Endothelial cell of umbilical vein (primary cell): ENCODE results near the gene PDE4B. TPM values are rescaled to one million over a fixed set of nuclear protein-coding genes. Genes with fewer than 3 reads are reported as not detected.

ENCODE experiments used
- BruUV-seq: library from RNA; stranded (reverse); fragments of 400-500 nt; replicated peaks from 2 replicates; lab custom pipeline; 2021; lab: Mats Ljungman, UMichigan
- CTCF ChIA-PET: fragments of 300-600, 350-600 bp; sonication (Branson Sonifier 250); formaldehyde crosslinking; loops from one replicate; lab custom pipeline; 2021; ENCODE audit warnings: antibody characterized with exemption, inconsistent platforms; lab: Charles Lee
- POLR2A ChIA-PET: fragments of 300-600, 350-600 bp; sonication (Branson Sonifier 250); formaldehyde crosslinking; loops from one replicate; lab custom pipeline; 2021; ENCODE audit warnings: antibody characterized with exemption, inconsistent platforms; lab: Charles Lee
- DNase-seq: peaks from one replicate; pipeline ENCODE4 v3.0.0-alpha.2; 2011; ENCODE audit warnings: low read depth, low spot score
- FAIRE-seq: peaks from 2 replicates; lab custom pipeline; 2011; peaks lifted over from hg19 to GRCh38; lab: Jason Lieb, UNC
- H2AFZ ChIP-seq: 2 replicates; pipeline ENCODE4 v1.6.0; 2012; ENCODE audit warnings: low read depth, low read length, control low read depth, inconsistent platforms
- H3K27ac ChIP-seq: 2 replicates; pipeline ENCODE4 v1.5.1; 2011; ENCODE audit warnings: low read depth, mild to moderate bottlenecking, control low read depth, low read length, moderate library complexity; ENCODE audit not compliant: insufficient read depth
- H3K27me3 ChIP-seq, 2 experiments: 2 replicates each; pipeline versions ENCODE4 v1.6.0 to v1.6.1; 2011; ENCODE audit warnings: low read length in 2 of 2, mixed read lengths in 1 of 2; ENCODE audit not compliant: control insufficient read depth in 2 of 2, insufficient read depth in 2 of 2
- H3K36me3 ChIP-seq, 2 experiments: 2 replicates in 1 of 2; 3 replicates in 1 of 2; pipeline ENCODE4 v1.5.1; 2011; ENCODE audit warnings: low read length in 2 of 2, mild to moderate bottlenecking in 1 of 2, moderate library complexity in 1 of 2; ENCODE audit not compliant: control insufficient read depth in 2 of 2, insufficient read depth in 2 of 2; ENCODE audit errors: extremely low read depth in 1 of 2
- H3K4me1 ChIP-seq: 3 replicates; pipeline ENCODE4 v1.5.1; 2011; ENCODE audit warnings: mild to moderate bottlenecking, low read length; ENCODE audit not compliant: control insufficient read depth, insufficient read depth; ENCODE audit errors: extremely low read depth
- H3K4me2 ChIP-seq: 2 replicates; pipeline ENCODE4 v1.6.1; 2011; ENCODE audit warnings: low read length, control low read depth, mixed read lengths; ENCODE audit not compliant: insufficient read depth
- H3K4me3 ChIP-seq, 3 experiments: fragments of 200-600 bp in 1 of 3; sonication (generic), shearing (Covaris generic) in 1 of 3; replicated peaks in 1 of 3; 2 replicates each; pipeline ENCODE4 v1.5.1; 2011 to 2016; ENCODE audit warnings: control low read depth in 3 of 3, low read length in 3 of 3, mild to moderate bottlenecking in 2 of 3, inconsistent platforms in 1 of 3, low read depth in 1 of 3, moderate library complexity in 1 of 3; ENCODE audit not compliant: insufficient read depth in 1 of 3
- H3K79me2 ChIP-seq: 2 replicates; pipeline ENCODE4 v1.6.0; 2012; ENCODE audit warnings: low read length, inconsistent platforms; ENCODE audit not compliant: control insufficient read depth, insufficient read depth
- H3K9ac ChIP-seq: replicated peaks from 2 replicates; pipeline ENCODE3; 2011; ENCODE audit warnings: low read length, control low read depth; ENCODE audit not compliant: insufficient read depth; ENCODE audit errors: extremely low read depth
- H3K9me1 ChIP-seq: replicated peaks from 3 replicates; pipeline ENCODE4 v1.6.0; 2011; ENCODE audit warnings: mild to moderate bottlenecking, low read length; ENCODE audit not compliant: control insufficient read depth, insufficient read depth; ENCODE audit errors: extremely low read depth
- H3K9me3 ChIP-seq: replicated peaks from 2 replicates; pipeline ENCODE4 v1.5.1; 2012; ENCODE audit warnings: low read length, inconsistent platforms; ENCODE audit not compliant: control insufficient read depth, insufficient read depth
- H4K20me1 ChIP-seq: replicated peaks from 2 replicates; pipeline ENCODE3; 2011; ENCODE audit warnings: mild to moderate bottlenecking, low read length; ENCODE audit not compliant: control insufficient read depth, insufficient read depth; ENCODE audit errors: extremely low read depth
- EZH2 ChIP-seq: IDR thresholded peaks from 2 replicates; pipeline ENCODE4 v1.6.1; 2012; ENCODE audit warnings: borderline replicate concordance, low read depth, mild to moderate bottlenecking, moderate library complexity, low read length, inconsistent platforms; ENCODE audit not compliant: severe bottlenecking
- FOS ChIP-seq: IDR thresholded peaks from 2 replicates; pipeline ENCODE4 v1.6.1; 2011; ENCODE audit warnings: mild to moderate bottlenecking, low read length, moderate library complexity, borderline replicate concordance; ENCODE audit not compliant: insufficient read depth
- GATA2 ChIP-seq: IDR thresholded peaks from 2 replicates; pipeline ENCODE4 v1.7.0; 2011; ENCODE audit warnings: low read depth, mild to moderate bottlenecking, moderate library complexity, mixed read lengths, low read length; ENCODE audit not compliant: insufficient read length, insufficient read depth
- JUN ChIP-seq: IDR thresholded peaks from 2 replicates; pipeline ENCODE4 v1.6.1; 2011; ENCODE audit warnings: borderline replicate concordance, low read depth; ENCODE audit not compliant: insufficient read length, insufficient read depth
- MAX ChIP-seq: IDR thresholded peaks from 2 replicates; pipeline ENCODE4 v1.6.1; 2011; ENCODE audit not compliant: insufficient read depth, insufficient read length
- MYC ChIP-seq: IDR thresholded peaks from one replicate; pipeline ENCODE4 v1.6.1; 2011; ENCODE audit warnings: mild to moderate bottlenecking, low read depth, low read length
- POLR2A ChIP-seq: IDR thresholded peaks from 2 replicates; pipeline ENCODE4 v1.6.1; 2012; ENCODE audit warnings: low read depth, mild to moderate bottlenecking, control low read depth, low read length
- POLR2AphosphoS5 ChIP-seq: IDR thresholded peaks from 2 replicates; pipeline ENCODE4 v1.6.1; 2012; ENCODE audit warnings: low read depth, mild to moderate bottlenecking, control low read depth, low read length, moderate library complexity; ENCODE audit not compliant: insufficient read depth
- dilution Hi-C: fragments of 300-500 bp; cut with MboI; formaldehyde crosslinking; loops from one replicate; pipeline ENCODE4 v1.15.0; 2019; ENCODE audit warnings: low sequenced_read_pairs; ENCODE audit not compliant: extremely low pct_ligation_motif_present
- intact Hi-C: fragments of 100-400 bp; cut with micrococcal nuclease; formaldehyde crosslinking; loops from one replicate; pipeline ENCODE4 v1.10.0; 2022
- polyA plus RNA-seq, 4 experiments: library from polyadenylated mRNA; depleted of rRNA in 3 of 4; stranded (reverse) in 3 of 4; unstranded in 1 of 4; fragments of >200 nt; gene quantifications; 2 replicates each; pipeline versions ENCODE4 v1.2.1 to v1.2.3, GENCODE V29; 2011 to 2012; ENCODE audit warnings: missing spikeins in 1 of 4
- total RNA-seq: library from RNA; stranded (reverse); gene quantifications from 2 replicates; pipeline ENCODE4 v1.2.3, GENCODE V29; 2021
- TF ChIP-seq, protein P1 (sequence below), 2 donors: IDR thresholded peaks; 1 replicate in 1 of 2; 2 replicates in 1 of 2; pipeline ENCODE4 v1.5.1; 2011; ENCODE audit warnings: low read length in 2 of 2, mild to moderate bottlenecking in 2 of 2, moderate library complexity in 2 of 2, control low read depth in 1 of 2, inconsistent platforms in 1 of 2, low read depth in 1 of 2; ENCODE audit not compliant: insufficient read depth in 1 of 2; ENCODE audit errors: extremely low read depth in 1 of 2

The PDE4B gene
- total and polyA plus RNA-seq, 2 donors (not counting 3 experiments of a cell fraction or from before 2014, with no cell fraction given): 63.5 to 69.8 TPM

- no TSS peak for BruUV-seq
Observed at GRCh38 chr1:66247415-66248208, 454.9 kb downstream of the PDE4B start.

DNA sequence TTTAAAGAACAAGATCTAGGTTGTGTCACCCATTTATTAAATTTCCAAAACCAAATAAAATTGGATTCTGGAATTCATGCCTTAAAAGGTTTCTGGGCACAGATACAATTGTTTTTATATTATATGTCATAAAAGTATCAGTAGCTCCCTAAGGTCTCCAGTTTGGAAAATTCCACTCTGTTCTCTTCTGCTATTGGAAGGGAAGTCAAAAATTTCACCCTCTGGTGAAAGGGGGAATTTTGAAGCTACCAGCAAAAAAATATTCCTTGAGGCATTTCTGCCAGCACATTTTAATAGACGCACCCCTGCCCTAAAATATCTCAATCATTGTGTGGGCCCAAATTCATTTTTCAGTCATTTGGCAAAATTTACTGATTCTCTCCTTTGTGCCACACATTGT is 455.6 kb downstream of the PDE4B start:
- no TSS peak for BruUV-seq
- Histone ChIP-seq H3K4me3 (no peak overlapping the region), H3K4me2 (no peak overlapping the region), H3K9ac (no peak overlapping the region), H3K9me3 (no peaks in the 10 kb centered on the region), H3K27me3 (no peaks in the 10 kb centered on the region), H3K27ac (no peak overlapping the region), H3K4me1 (peaks cover 21% of the 10 kb centered on the region), H3K36me3 (no peaks in the 10 kb centered on the region), H2AFZ (no peak overlapping the region), H3K9me1 (no peaks in the 10 kb centered on the region), H4K20me1 (no peaks in the 10 kb centered on the region), H3K79me2 (no peaks in the 10 kb centered on the region)
- dilution Hi-C loops: no loop called here
- DNase-seq (no peak), FAIRE-seq (no peak)
- ChIA-PET CTCF (interaction anchor here (1.1 to 9.8 kb wide), 4 partner anchors 188 to 289 kb away, joined by 3 to 186 read pairs (median 6); no protein-coding TSS in a partner anchor), POLR2A (no interaction called here)
- intact Hi-C loops: no loop called here
- TF ChIP-seq, protein P1, sequence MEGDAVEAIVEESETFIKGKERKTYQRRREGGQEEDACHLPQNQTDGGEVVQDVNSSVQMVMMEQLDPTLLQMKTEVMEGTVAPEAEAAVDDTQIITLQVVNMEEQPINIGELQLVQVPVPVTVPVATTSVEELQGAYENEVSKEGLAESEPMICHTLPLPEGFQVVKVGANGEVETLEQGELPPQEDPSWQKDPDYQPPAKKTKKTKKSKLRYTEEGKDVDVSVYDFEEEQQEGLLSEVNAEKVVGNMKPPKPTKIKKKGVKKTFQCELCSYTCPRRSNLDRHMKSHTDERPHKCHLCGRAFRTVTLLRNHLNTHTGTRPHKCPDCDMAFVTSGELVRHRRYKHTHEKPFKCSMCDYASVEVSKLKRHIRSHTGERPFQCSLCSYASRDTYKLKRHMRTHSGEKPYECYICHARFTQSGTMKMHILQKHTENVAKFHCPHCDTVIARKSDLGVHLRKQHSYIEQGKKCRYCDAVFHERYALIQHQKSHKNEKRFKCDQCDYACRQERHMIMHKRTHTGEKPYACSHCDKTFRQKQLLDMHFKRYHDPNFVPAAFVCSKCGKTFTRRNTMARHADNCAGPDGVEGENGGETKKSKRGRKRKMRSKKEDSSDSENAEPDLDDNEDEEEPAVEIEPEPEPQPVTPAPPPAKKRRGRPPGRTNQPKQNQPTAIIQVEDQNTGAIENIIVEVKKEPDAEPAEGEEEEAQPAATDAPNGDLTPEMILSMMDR (IDR thresholded peaks at IDR 0.05; ENCODE audit: extremely low read depth in 1 of 2, insufficient read depth in 1 of 2, low read depth in 1 of 2, low read length in 2 of 2): no peak
- TF ChIP-seq MAX (no peak), EZH2 (no peak), POLR2A (no peak), GATA2 (no peak), JUN (no peak), FOS (no peak), POLR2AphosphoS5 (no peak)

More at GRCh38 chr1:66247415-66248208, 454.9 kb downstream of the PDE4B start:
- H3K4me1 ChIP-seq: peaks cover 26% of the 10 kb centered on the region
- DNase-seq: no peak
- no peak overlapping the region for H2AFZ ChIP-seq
- no peak overlapping the region for H3K4me2 ChIP-seq
- H3K9me3 ChIP-seq: no peaks in the 10 kb centered on the region
- no peak overlapping the region for H3K9ac ChIP-seq
- dilution Hi-C loops: no loop called here
- POLR2A ChIA-PET: no interaction called here
- no peak overlapping the region for H3K27ac ChIP-seq
- FAIRE-seq: no peak
- CTCF ChIA-PET: interaction anchor here (1.1 to 9.8 kb wide), 3 partner anchors 189 to 288 kb away, joined by 3 to 186 read pairs (median 4); no protein-coding TSS in a partner anchor
- no peaks in the 10 kb centered on the region for H3K79me2 ChIP-seq
- H3K36me3 ChIP-seq: no peaks in the 10 kb centered on the region
- no peak overlapping the region for H3K4me3 ChIP-seq
- TF ChIP-seq FOS: no peak
- TF ChIP-seq GATA2: no peak
- TF ChIP-seq MAX: no peak
- TF ChIP-seq POLR2AphosphoS5: no peak
- TF ChIP-seq JUN: no peak
- no peak for TF ChIP-seq MYC
- no peaks in the 10 kb centered on the region for H4K20me1 ChIP-seq
- H3K27me3 ChIP-seq: no peaks in the 10 kb centered on the region
- intact Hi-C loops: no loop called here
- H3K9me1 ChIP-seq: no peaks in the 10 kb centered on the region
